ENCODE results near the gene IL10RA.

- TF ChIP-seq CTCF (IDR thresholded peaks at IDR 0.05) (no peak), POLR2A (IDR thresholded peaks at IDR 0.05) (no peak)
These were observed 56.6 kb downstream of the IL10RA start for GRCh38 chr11:118042796-118043195.

Data from body of pancreas (tissue), 4 donors.